Ectodermal cell (in vitro differentiated cells): ENCODE measurements around the gene TSPOAP1.

Experiments used
- H3K27ac ChIP-seq: 2 replicates; pipeline ENCODE4 v1.7.0; 2013; ENCODE audit warnings: mild to moderate bottlenecking, low read depth, low read length; ENCODE audit not compliant: insufficient read depth, poor library complexity, severe bottlenecking
- H3K27me3 ChIP-seq: 2 replicates; pipeline ENCODE4 v1.7.0; 2013; ENCODE audit warnings: mild to moderate bottlenecking, low read length; ENCODE audit not compliant: insufficient read depth, control insufficient read depth, poor library complexity, severe bottlenecking
- H3K36me3 ChIP-seq: one replicate; pipeline ENCODE4 v1.7.0; 2013; ENCODE audit warnings: low read length; ENCODE audit not compliant: control insufficient read depth, insufficient read depth
- H3K4me1 ChIP-seq: one replicate; pipeline ENCODE4 v1.7.0; 2013; ENCODE audit warnings: low read length; ENCODE audit not compliant: control insufficient read depth, insufficient read depth
- H3K4me3 ChIP-seq: 2 replicates; pipeline ENCODE4 v1.7.0; 2013; ENCODE audit warnings: low read depth, low read length, control low read depth; ENCODE audit not compliant: insufficient read depth
- H3K9me3 ChIP-seq: 2 replicates; pipeline ENCODE4 v1.7.0; 2013; ENCODE audit warnings: mild to moderate bottlenecking, low read length, moderate library complexity; ENCODE audit not compliant: control insufficient read depth
- WGBS, 2 experiments: methylation state at CpG; one replicate each; pipeline ENCODE4 v1.1.7; 2013; ENCODE audit warnings: missing lambda C conversion rate in 2 of 2; 5-methylcytosine and 5-hydroxymethylcytosine counted together

TSPOAP1 gene

GRCh38 chr17:58338841-58339754, 10.5 kb upstream of the TSPOAP1 start:
- Histone ChIP-seq H3K9me3 (no peaks in the 10 kb centered on the region), H3K4me3 (no peak overlapping the region), H3K36me3 (no peaks in the 10 kb centered on the region), H3K27me3 (no peaks in the 10 kb centered on the region), H3K4me1 (peaks cover 26% of the 10 kb centered on the region), H3K27ac (no peak overlapping the region)
- 66 to 69% methylated on average over 10 of the region's 10 CpGs for WGBS, 2 experiments

GRCh38 chr17:58338454-58338840, 9.9 kb upstream of the TSPOAP1 start:
- Histone ChIP-seq H3K27ac (no peak overlapping the region), H3K36me3 (no peaks in the 10 kb centered on the region), H3K9me3 (no peaks in the 10 kb centered on the region), H3K4me1 (peaks cover 26% of the 10 kb centered on the region), H3K4me3 (no peak overlapping the region), H3K27me3 (no peaks in the 10 kb centered on the region)
- whole genome bisulfite sequencing, 2 experiments, result 85 to 87% methylated on average over 3 of the region's 3 CpGs

DNA sequence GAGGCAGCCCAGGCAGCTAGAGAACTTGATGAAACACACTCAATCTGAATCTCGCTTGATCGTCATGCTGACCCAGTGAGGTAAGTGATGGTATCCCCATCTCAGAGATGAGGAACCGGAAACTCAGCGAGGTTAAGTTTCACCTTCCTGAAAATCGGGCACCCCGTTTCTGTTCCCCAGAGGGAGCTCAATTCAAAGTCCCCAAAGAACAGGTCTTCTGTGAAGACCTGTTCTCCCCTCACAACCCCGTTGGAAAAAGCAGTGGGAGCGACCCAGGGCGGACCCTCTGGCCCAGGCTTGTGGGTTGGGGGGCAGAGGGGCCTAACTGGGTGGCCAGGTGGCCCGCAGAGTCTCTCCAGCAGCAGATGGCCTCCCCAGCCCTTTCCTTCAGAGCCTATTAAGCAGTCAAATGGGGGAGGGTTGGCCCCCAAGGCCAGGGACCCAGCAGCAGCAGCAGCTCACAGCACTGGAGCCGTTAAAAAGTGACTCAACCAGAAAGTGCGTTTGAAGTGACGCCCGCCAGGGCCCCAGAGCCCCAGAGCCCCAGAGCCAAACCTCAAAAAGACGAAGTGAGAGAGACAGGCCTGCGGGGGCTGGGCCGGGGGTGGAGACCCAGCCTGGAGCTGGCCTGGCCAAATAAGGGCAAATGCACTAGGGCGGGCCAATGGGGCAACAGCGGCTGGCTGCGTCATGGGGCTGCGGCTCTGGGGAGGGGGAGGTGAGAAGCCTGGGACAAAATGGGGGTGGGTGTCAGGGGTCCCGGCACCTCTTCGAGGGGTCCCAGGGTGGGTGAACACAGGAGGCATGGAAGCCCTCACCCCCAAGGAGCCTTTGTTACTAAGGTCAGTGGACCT, 9.2 kb upstream of the TSPOAP1 start:
- WGBS, 2 experiments, result 51 to 53% methylated on average over 23 of the region's 23 CpGs
- peak overlapping the region; percentile 38 for H3K27ac ChIP-seq
- H3K27me3 ChIP-seq, result no peaks in the 10 kb centered on the region
- H3K4me1 ChIP-seq, result peaks cover 26% of the 10 kb centered on the region
- H3K36me3 ChIP-seq, result no peaks in the 10 kb centered on the region
- no peaks in the 10 kb centered on the region for H3K9me3 ChIP-seq
- H3K4me3 ChIP-seq, result no peak overlapping the region

DNA sequence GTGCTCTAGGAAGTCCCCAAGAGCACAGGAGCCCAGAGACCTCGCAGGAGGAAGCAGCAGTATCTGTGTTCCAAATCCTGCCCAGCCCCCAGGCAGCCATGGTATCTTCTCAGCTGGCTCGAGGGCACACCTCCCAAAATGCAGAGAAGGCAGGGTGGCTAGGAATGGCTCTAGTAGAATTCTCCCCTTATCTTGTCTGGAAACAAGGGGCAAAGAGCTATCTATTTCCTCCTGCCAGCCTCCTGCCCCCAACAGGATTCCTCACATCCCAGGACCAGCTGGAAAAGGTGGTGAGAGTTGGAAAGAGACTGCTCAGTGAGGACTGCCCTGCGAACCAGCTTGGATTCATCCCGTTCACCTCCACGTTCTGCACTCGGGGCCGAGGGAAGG, 8.6 kb upstream of the TSPOAP1 start:
- H3K4me3 ChIP-seq, result no peak overlapping the region
- H3K36me3 ChIP-seq, result no peaks in the 10 kb centered on the region
- H3K9me3 ChIP-seq, result no peaks in the 10 kb centered on the region
- no peaks in the 10 kb centered on the region for H3K27me3 ChIP-seq
- no peak overlapping the region for H3K27ac ChIP-seq
- 69 to 75% methylated on average over 7 of the region's 7 CpGs for WGBS, 2 experiments
- peaks cover 26% of the 10 kb centered on the region for H3K4me1 ChIP-seq

GRCh38 chr17:58336456-58337209, 8.0 kb upstream of the TSPOAP1 start:
- H3K27me3 ChIP-seq, result no peaks in the 10 kb centered on the region
- no peaks in the 10 kb centered on the region for H3K36me3 ChIP-seq
- H3K4me1 ChIP-seq, result peaks cover 26% of the 10 kb centered on the region
- 87 to 92% methylated on average over 4 of the region's 5 CpGs for WGBS, 2 experiments
- H3K4me3 ChIP-seq, result no peak overlapping the region
- no peaks in the 10 kb centered on the region for H3K9me3 ChIP-seq
- no peak overlapping the region for H3K27ac ChIP-seq

DNA sequence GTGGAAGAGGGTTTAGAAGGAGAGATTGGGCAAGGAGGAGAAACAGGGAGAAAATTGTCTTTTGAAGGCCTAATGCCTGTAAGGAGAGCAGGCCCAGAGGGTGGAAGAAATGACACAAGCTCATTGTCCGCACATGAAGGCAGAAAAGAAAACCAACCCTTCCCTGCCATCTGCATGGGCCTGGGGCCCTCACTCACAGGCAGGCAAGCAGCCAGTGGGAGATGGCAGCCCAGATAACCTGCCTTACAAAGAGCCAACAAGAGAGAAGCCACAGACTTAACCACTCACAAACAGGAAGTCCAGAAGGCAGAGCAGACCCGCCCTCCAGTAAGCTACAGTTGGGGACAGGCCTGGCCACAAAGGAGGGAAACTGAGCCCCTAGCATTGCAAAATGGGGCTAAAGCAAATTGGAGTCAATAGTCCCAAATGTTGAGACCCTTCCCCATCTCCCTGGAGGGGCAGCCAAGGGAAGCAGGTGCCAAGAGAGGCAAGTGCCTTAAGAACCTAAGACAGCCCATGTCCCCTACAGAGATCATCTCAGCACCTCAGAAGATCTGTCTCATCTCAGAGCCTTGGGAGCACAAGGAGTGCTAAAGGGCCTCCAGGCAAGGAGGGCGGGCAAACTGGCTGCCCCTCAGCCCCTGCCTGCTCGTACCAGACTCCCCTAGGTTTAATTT, 7.3 kb upstream of the TSPOAP1 start:
- Histone ChIP-seq H3K36me3 (no peaks in the 10 kb centered on the region), H3K27me3 (no peaks in the 10 kb centered on the region), H3K27ac (no peak overlapping the region), H3K4me1 (peaks cover 30% of the 10 kb centered on the region), H3K4me3 (no peak overlapping the region), H3K9me3 (no peaks in the 10 kb centered on the region)
- WGBS, 2 experiments, result 91 to 93% methylated on average over 4 of the region's 4 CpGs

- Histone ChIP-seq H3K27ac (no peak overlapping the region), H3K4me1 (peaks cover 30% of the 10 kb centered on the region), H3K36me3 (no peaks in the 10 kb centered on the region), H3K27me3 (no peaks in the 10 kb centered on the region), H3K9me3 (no peaks in the 10 kb centered on the region), H3K4me3 (no peak overlapping the region)
- 88 to 94% methylated on average over 10 of the region's 10 CpGs for WGBS, 2 experiments
Observed at GRCh38 chr17:58335061-58335731, 6.6 kb upstream of the TSPOAP1 start.

- Histone ChIP-seq H3K36me3 (no peaks in the 10 kb centered on the region), H3K4me1 (peaks cover 30% of the 10 kb centered on the region), H3K9me3 (no peaks in the 10 kb centered on the region), H3K4me3 (no peak overlapping the region), H3K27ac (no peak overlapping the region), H3K27me3 (no peaks in the 10 kb centered on the region)
- WGBS, 2 experiments, result 95 to 97% methylated on average over 9 of the region's 9 CpGs
Observed at GRCh38 chr17:58334661-58335060, 6.1 kb upstream of the TSPOAP1 start.

DNA sequence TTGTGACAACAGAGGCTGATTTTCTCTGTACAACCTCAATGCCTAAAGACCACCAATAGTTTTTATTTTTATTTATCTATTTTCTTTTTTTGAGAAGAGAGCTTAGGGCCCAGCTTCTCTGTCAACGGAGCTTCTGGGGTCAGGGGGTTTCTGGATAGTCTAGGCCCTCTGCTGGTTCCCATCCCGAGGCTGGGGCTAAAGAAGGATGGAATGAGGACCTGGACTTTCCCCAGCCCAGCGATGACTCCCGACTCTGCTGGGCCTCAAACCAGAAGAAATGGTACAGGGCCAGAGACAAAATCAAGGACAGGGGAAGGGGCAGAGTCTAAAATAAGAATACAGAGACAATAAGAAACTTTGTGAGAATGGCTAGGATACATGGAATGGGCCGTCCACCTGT, 5.7 kb upstream of the TSPOAP1 start:
- Histone ChIP-seq H3K9me3 (no peaks in the 10 kb centered on the region), H3K27me3 (no peaks in the 10 kb centered on the region), H3K4me3 (no peak overlapping the region), H3K4me1 (peaks cover 31% of the 10 kb centered on the region), H3K27ac (no peak overlapping the region), H3K36me3 (no peaks in the 10 kb centered on the region)
- 92 to 93% methylated on average over 5 of the region's 5 CpGs for WGBS, 2 experiments
